Tibial nerve (tissue), 4 donors: ENCODE results near the gene CD74. TPM values are rescaled to one million over a fixed set of nuclear protein-coding genes. Genes with fewer than 3 reads are reported as not detected.

Source experiments
- DNase-seq, 2 donors: peaks; one replicate each; pipeline ENCODE4 v3.0.0-alpha.2; 2019; ENCODE audit warnings: low spot score in 2 of 2
- H3K27ac ChIP-seq, 4 donors: fragments of 200-600 bp; sonication (generic) in 3 of 4; one replicate each; pipeline ENCODE4 v1.5.1; 2017 to 2019; ENCODE audit warnings: mild to moderate bottlenecking in 1 of 4
- H3K27me3 ChIP-seq, 2 donors: fragments of 200-600 bp; sonication (generic) in 1 of 2; one replicate each; pipeline versions ENCODE4 v1.5.1 to v1.6.0; 2017 to 2019
- H3K36me3 ChIP-seq, 3 donors: fragments of 200-600 bp; sonication (generic); one replicate each; pipeline ENCODE4 v1.5.1; 2018 to 2019
- H3K4me1 ChIP-seq, 4 donors: fragments of 200-600 bp; sonication (generic) in 3 of 4; one replicate each; pipeline ENCODE4 v1.5.1; 2017 to 2019
- H3K4me3 ChIP-seq, 4 donors: fragments of 200-600 bp; sonication (generic) in 3 of 4; one replicate each; pipeline ENCODE4 v1.5.1; 2017 to 2019; ENCODE audit warnings: mild to moderate bottlenecking in 1 of 4, moderate library complexity in 1 of 4
- H3K9me3 ChIP-seq, 4 donors: fragments of 200-600 bp; sonication (generic) in 3 of 4; one replicate each; pipeline ENCODE4 v1.5.1; 2017 to 2019
- CTCF ChIP-seq, 5 experiments: fragments of 200-600 bp in 3 of 5; fragments of 450-650 bp in 2 of 5; sonication (generic) in 3 of 5; IDR thresholded peaks; one replicate each; pipeline ENCODE4 v1.5.1; 2016 to 2019; ENCODE audit warnings: antibody characterized with exemption in 5 of 5, mild to moderate bottlenecking in 3 of 5, moderate library complexity in 2 of 5
- EP300 ChIP-seq, 2 donors: sonication (generic); formaldehyde crosslinking; IDR thresholded peaks; one replicate each; pipeline ENCODE4 v1.6.1; 2017; ENCODE audit warnings: antibody characterized with exemption in 2 of 2, mild to moderate bottlenecking in 1 of 2
- POLR2A ChIP-seq, 2 donors: fragments of 450-650 bp; IDR thresholded peaks; one replicate each; pipeline ENCODE4 v1.6.1; 2017; ENCODE audit warnings: antibody characterized with exemption in 2 of 2, mild to moderate bottlenecking in 2 of 2, moderate library complexity in 2 of 2
- WGBS, 2 donors: methylation state at CpG; one replicate each; pipeline ENCODE4 v1.1.5; 2018; 5-methylcytosine and 5-hydroxymethylcytosine counted together
- total RNA-seq, 4 donors: library from RNA; depleted of rRNA; stranded (reverse); fragments of >200 nt; gene quantifications; one replicate each; pipeline ENCODE4 v1.1.0, GENCODE V29; 2016

The CD74 gene
- total RNA-seq, 4 donors from 2014 or later = 309 to 1,049 (median 557) TPM

GRCh38 chr5:150410524-150411244 is 2.0 kb downstream of the CD74 start:
- Histone ChIP-seq H3K27ac (peak overlapping the region; percentile 68 to 95 (median 89)), H3K27me3 (no peaks in the 10 kb centered on the region), H3K9me3 (no peaks in the 10 kb centered on the region), H3K4me3 (peak overlapping the region; percentile 3 to 65 (median 51)), H3K36me3 (peaks cover 0 to 19% (median 18%) of the 10 kb centered on the region in 3 donors), H3K4me1 (peaks cover 0 to 38% (median 30%) of the 10 kb centered on the region in 4 donors)
- 21 to 29% methylated on average over 4 of the region's 4 CpGs for WGBS, 2 donors
- peak; percentile 30 to 74 for DNase-seq
- TF ChIP-seq POLR2A (IDR thresholded peaks at IDR 0.05) (peak in 1 of 2 donors; percentile 34), CTCF (IDR thresholded peaks at IDR 0.05) (no peak)

GRCh38 chr5:150409638-150410523 is 2.8 kb downstream of the CD74 start:
- DNase-seq = peak; percentile 52 to 85
- Histone ChIP-seq H3K36me3 (peaks cover 0 to 26% (median 19%) of the 10 kb centered on the region in 3 donors), H3K4me1 (peaks cover 0 to 38% (median 30%) of the 10 kb centered on the region in 4 donors), H3K27ac (peak overlapping the region; percentile 59 to 95 (median 89)), H3K27me3 (no peaks in the 10 kb centered on the region), H3K9me3 (no peaks in the 10 kb centered on the region), H3K4me3 (peak overlapping the region in 3 of 4 donors; percentile 17 to 65 (median 54))
- TF ChIP-seq CTCF (IDR thresholded peaks at IDR 0.05) (no peak), POLR2A (IDR thresholded peaks at IDR 0.05) (peak in 1 of 2 donors; percentile 20), EP300 (IDR thresholded peaks at IDR 0.05) (peak in 1 of 2 donors; percentile 15)
- WGBS, 2 donors = 13 to 14% methylated on average over 15 of the region's 15 CpGs

- H3K4me1 ChIP-seq = peaks cover 0 to 42% (median 25%) of the 10 kb centered on the region in 4 donors
- peak overlapping the region in 2 of 4 donors; percentile 2 to 65 for H3K4me3 ChIP-seq
- H3K27ac ChIP-seq = peak overlapping the region in 3 of 4 donors; percentile 56 to 95 (median 91)
- WGBS, 2 donors = 87 to 89% methylated on average over 8 of the region's 8 CpGs
- H3K9me3 ChIP-seq = no peaks in the 10 kb centered on the region
- no peaks in the 10 kb centered on the region for H3K27me3 ChIP-seq
- TF ChIP-seq POLR2A (IDR thresholded peaks at IDR 0.05) = no peak
- TF ChIP-seq CTCF (IDR thresholded peaks at IDR 0.05) = no peak
- no peak for TF ChIP-seq EP300 (IDR thresholded peaks at IDR 0.05)
- no peak for DNase-seq
- peaks cover 0 to 41% (median 29%) of the 10 kb centered on the region in 3 donors for H3K36me3 ChIP-seq
These were observed 4.3 kb downstream of the CD74 start for GRCh38 chr5:150408231-150408943.

- H3K9me3 ChIP-seq = no peaks in the 10 kb centered on the region
- peaks cover 0 to 32% (median 21%) of the 10 kb centered on the region in 4 donors for H3K4me1 ChIP-seq
- 68 to 71% methylated on average over 13 of the region's 13 CpGs for WGBS, 2 donors
- TF ChIP-seq CTCF (IDR thresholded peaks at IDR 0.05) (no peak), EP300 (IDR thresholded peaks at IDR 0.05) (no peak)
- H3K36me3 ChIP-seq = peaks cover 0 to 53% (median 34%) of the 10 kb centered on the region in 3 donors
- DNase-seq = no peak
- no peaks in the 10 kb centered on the region for H3K27me3 ChIP-seq
- H3K27ac ChIP-seq = peak overlapping the region in 2 of 4 donors; percentile 91 to 95
- peak overlapping the region in 1 of 4 donors; percentile 5 for H3K4me3 ChIP-seq
These were observed 5.5 kb downstream of the CD74 start for GRCh38 chr5:150407096-150407720.
